Peyer's patch (tissue), 4 donors: ENCODE measurements around the gene FAM98B. TPM values are rescaled to one million over a fixed set of nuclear protein-coding genes. Genes with fewer than 3 reads are reported as not detected.

Experiments used
- DNase-seq, 3 donors: peaks; one replicate each; pipeline ENCODE4 v3.0.0-alpha.2; 2017 to 2019
- H3K27ac ChIP-seq, 4 donors: fragments of 200-600 bp; sonication (generic); one replicate each; pipeline ENCODE4 v1.5.1; 2016 to 2019
- H3K27me3 ChIP-seq, 2 donors: fragments of 200-600 bp; sonication (generic); one replicate each; pipeline ENCODE4 v1.5.1; 2019
- H3K36me3 ChIP-seq, 3 donors: fragments of 200-600 bp; sonication (generic); one replicate each; pipeline ENCODE4 v1.5.1; 2016 to 2019
- H3K4me1 ChIP-seq, 4 donors: fragments of 200-600 bp; sonication (generic); one replicate each; pipeline ENCODE4 v1.5.1; 2016 to 2019
- H3K4me3 ChIP-seq, 4 donors: fragments of 200-600 bp; sonication (generic); 1 replicate in 3 of 4; 2 replicates in 1 of 4; pipeline ENCODE4 v1.5.1; 2016 to 2019; ENCODE audit warnings: mild to moderate bottlenecking in 1 of 4
- H3K9me3 ChIP-seq, 4 donors: fragments of 200-600 bp; sonication (generic); one replicate each; pipeline ENCODE4 v1.5.1; 2016 to 2019; ENCODE audit warnings: mild to moderate bottlenecking in 1 of 4
- POLR2A ChIP-seq, 2 donors: fragments of 450-650 bp; IDR thresholded peaks; one replicate each; pipeline ENCODE4 v1.5.1; 2017; ENCODE audit warnings: antibody characterized with exemption in 2 of 2, mild to moderate bottlenecking in 2 of 2, moderate library complexity in 2 of 2
- total RNA-seq, 4 donors: library from RNA; depleted of rRNA; stranded (reverse); fragments of >200 nt; gene quantifications; one replicate each; pipeline ENCODE4 v1.1.0, GENCODE V29; 2016
- TF ChIP-seq, protein P1 (sequence below), 6 experiments: fragments of 450-650 bp in 4 of 6; fragments of 200-600 bp in 2 of 6; sonication (generic) in 1 of 6; IDR thresholded peaks; one replicate each; pipeline ENCODE4 v1.5.1; 2017 to 2019; ENCODE audit warnings: antibody characterized with exemption in 6 of 6, mild to moderate bottlenecking in 3 of 6, moderate library complexity in 1 of 6

Gene FAM98B
- total RNA-seq, 4 donors from 2014 or later = 7.7 to 10.5 (median 9.2) TPM

DNA sequence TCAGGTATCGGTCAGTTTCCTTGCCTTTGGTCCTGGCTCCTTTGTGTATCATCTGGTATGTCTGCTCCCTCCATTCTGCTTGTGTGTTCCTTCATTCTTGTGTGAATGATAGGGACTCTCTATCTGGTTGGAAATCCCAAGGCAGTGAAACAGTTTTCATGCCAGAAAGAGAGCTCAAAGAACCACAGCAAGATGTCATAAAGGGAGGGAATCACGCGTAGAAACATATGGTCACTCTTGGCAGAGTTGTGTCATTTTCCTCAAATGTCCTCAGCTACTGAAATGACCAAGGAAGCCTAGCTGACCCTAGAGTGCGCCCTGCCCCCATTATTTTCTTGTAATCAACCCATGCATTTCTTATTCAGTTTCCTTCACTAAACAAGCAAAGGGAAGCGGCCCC, 62.7 kb downstream of the FAM98B start:
- no peak overlapping the region for H3K27ac ChIP-seq
- H3K4me1 ChIP-seq = no peaks in the 10 kb centered on the region
- no peak overlapping the region for H3K4me3 ChIP-seq
- TF ChIP-seq, protein P1, sequence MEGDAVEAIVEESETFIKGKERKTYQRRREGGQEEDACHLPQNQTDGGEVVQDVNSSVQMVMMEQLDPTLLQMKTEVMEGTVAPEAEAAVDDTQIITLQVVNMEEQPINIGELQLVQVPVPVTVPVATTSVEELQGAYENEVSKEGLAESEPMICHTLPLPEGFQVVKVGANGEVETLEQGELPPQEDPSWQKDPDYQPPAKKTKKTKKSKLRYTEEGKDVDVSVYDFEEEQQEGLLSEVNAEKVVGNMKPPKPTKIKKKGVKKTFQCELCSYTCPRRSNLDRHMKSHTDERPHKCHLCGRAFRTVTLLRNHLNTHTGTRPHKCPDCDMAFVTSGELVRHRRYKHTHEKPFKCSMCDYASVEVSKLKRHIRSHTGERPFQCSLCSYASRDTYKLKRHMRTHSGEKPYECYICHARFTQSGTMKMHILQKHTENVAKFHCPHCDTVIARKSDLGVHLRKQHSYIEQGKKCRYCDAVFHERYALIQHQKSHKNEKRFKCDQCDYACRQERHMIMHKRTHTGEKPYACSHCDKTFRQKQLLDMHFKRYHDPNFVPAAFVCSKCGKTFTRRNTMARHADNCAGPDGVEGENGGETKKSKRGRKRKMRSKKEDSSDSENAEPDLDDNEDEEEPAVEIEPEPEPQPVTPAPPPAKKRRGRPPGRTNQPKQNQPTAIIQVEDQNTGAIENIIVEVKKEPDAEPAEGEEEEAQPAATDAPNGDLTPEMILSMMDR (IDR thresholded peaks at IDR 0.05) = no peak
- TF ChIP-seq POLR2A (IDR thresholded peaks at IDR 0.05) = no peak
- no peaks in the 10 kb centered on the region for H3K36me3 ChIP-seq
- H3K9me3 ChIP-seq = no peaks in the 10 kb centered on the region
- no peaks in the 10 kb centered on the region for H3K27me3 ChIP-seq
- DNase-seq = no peak

DNA sequence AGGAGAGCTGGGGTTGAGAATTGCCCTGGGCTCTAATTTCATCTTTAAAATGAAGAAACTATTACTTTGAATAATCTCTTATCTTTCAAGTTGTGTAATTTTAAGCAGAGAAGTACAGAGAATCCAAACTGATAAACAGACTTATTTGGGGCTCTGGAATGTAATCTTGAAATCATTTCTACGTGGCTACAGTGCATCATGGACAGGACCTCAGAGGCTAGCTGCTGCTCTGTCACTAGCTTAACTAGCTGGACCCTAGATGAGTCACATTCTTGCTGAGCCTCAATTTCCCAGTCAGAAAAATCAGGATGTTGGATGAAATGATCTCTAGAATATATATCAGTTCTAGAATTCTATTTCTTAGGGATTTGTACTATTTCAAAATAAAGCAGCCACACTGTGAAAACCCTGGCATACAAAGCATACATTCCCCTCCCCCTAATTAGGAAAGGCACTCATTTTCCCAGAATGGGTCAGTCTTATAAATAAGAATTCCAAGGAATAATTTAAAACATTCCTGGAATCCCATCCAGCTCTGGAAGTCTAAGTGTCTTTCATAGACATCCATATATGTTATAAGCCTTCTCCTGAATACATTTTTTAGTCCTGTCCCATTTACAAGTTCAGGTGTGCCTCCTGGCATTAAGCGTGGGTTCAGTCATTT, 63.5 kb downstream of the FAM98B start:
- no peak overlapping the region for H3K4me3 ChIP-seq
- TF ChIP-seq, protein P1 (IDR thresholded peaks at IDR 0.05) = no peak
- no peak for TF ChIP-seq POLR2A (IDR thresholded peaks at IDR 0.05)
- no peaks in the 10 kb centered on the region for H3K9me3 ChIP-seq
- no peak for DNase-seq
- no peaks in the 10 kb centered on the region for H3K4me1 ChIP-seq
- no peaks in the 10 kb centered on the region for H3K27me3 ChIP-seq
- H3K36me3 ChIP-seq = no peaks in the 10 kb centered on the region
- no peak overlapping the region for H3K27ac ChIP-seq

DNA sequence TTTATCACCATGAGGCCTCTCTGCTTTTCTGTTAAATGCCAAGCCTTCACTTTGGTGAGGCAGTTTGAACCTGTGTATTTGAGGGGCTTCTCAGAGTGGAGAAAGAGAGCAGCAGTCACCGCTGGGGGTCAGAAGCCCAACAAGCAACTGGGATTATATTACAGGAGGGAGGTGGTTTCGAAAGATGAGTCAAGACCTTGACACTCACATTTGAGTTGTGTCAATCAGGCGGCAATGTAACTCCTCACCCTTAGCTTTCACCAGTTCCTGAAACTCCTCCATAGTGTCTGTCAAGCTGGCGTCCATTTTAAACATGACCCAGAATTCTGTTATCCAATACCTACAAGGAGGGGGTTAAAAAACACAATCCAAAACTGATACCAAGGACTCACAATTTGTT, 64.2 kb downstream of the FAM98B start:
- no peaks in the 10 kb centered on the region for H3K27me3 ChIP-seq
- no peak overlapping the region for H3K27ac ChIP-seq
- H3K4me1 ChIP-seq = no peaks in the 10 kb centered on the region
- H3K36me3 ChIP-seq = no peaks in the 10 kb centered on the region
- no peaks in the 10 kb centered on the region for H3K9me3 ChIP-seq
- TF ChIP-seq POLR2A (IDR thresholded peaks at IDR 0.05) = no peak
- TF ChIP-seq, protein P1 (IDR thresholded peaks at IDR 0.05) = no peak
- H3K4me3 ChIP-seq = no peak overlapping the region
- no peak for DNase-seq

DNA sequence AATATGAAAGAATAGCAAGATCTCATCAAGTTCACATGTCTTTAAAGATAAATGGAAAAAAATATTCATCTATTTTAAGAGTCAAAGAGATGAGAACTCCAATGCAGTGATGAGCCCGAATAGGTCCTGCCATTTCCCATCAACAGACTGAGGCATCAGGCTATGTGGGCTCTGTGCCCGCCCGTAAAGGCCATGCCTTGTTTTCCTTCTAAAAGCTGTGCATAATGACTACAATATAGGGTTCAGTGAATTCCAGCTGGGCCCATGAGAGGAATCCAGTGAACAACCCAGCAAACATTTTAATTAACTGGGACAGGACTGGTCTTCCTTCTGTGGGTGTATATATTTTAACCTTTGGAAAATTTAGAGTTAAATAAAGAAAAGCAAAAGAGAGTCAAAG, 66.1 kb downstream of the FAM98B start:
- no peaks in the 10 kb centered on the region for H3K27me3 ChIP-seq
- DNase-seq = no peak
- H3K9me3 ChIP-seq = no peaks in the 10 kb centered on the region
- no peak overlapping the region for H3K27ac ChIP-seq
- no peak overlapping the region for H3K4me3 ChIP-seq
- TF ChIP-seq, protein P1 (IDR thresholded peaks at IDR 0.05) = no peak
- TF ChIP-seq POLR2A (IDR thresholded peaks at IDR 0.05) = no peak
- no peaks in the 10 kb centered on the region for H3K36me3 ChIP-seq
- H3K4me1 ChIP-seq = no peaks in the 10 kb centered on the region

DNA sequence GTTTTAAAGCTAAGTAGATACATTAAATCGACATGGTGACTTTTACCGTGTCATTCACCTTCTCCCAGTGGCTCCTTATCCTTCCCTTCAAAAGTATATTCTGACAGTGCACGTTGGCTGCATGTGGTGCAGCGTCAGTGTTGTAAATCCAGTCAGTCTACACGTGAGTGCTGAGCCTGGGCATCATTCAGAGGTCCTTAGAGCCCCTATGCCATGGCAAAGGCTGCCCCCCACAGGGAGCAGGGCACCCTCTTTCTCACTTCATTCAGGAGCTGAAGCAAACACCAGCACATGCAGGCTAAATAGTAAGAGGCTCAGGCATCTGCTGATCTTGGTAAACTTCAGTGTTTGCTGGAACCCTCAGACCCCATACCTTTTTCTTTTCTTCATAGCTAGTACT, 67.4 kb downstream of the FAM98B start:
- no peak overlapping the region for H3K27ac ChIP-seq
- H3K4me3 ChIP-seq = no peak overlapping the region
- no peak for DNase-seq
- no peaks in the 10 kb centered on the region for H3K9me3 ChIP-seq
- no peaks in the 10 kb centered on the region for H3K4me1 ChIP-seq
- H3K36me3 ChIP-seq = no peaks in the 10 kb centered on the region
- TF ChIP-seq, protein P1 (IDR thresholded peaks at IDR 0.05) = no peak
- no peak for TF ChIP-seq POLR2A (IDR thresholded peaks at IDR 0.05)
- no peaks in the 10 kb centered on the region for H3K27me3 ChIP-seq

DNA sequence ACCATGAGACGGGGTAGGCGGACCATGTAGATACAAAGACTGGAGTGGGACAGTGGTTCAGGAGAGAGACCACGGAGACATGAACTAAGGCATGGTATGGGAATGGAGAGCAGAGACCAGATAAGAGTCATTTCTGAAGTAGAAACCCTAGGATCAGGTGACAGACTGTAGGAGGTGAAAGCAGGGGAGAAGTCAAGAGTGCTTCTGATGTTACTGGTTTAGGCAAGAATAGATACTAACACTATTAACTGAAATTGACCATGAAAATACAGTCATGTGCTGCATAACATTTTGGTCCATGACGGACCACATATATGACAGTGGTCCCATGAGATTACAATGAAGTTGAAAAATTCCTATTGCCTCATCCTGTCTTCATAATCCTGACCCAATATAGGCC, 69.0 kb downstream of the FAM98B start:
- Histone ChIP-seq H3K27me3 (no peaks in the 10 kb centered on the region), H3K9me3 (no peaks in the 10 kb centered on the region), H3K27ac (no peak overlapping the region), H3K4me3 (no peak overlapping the region), H3K36me3 (no peaks in the 10 kb centered on the region), H3K4me1 (no peaks in the 10 kb centered on the region)
- TF ChIP-seq, protein P1 (IDR thresholded peaks at IDR 0.05) = no peak
- TF ChIP-seq POLR2A (IDR thresholded peaks at IDR 0.05) = no peak
- DNase-seq = no peak
